Endothelial cell of umbilical vein (primary cell): ENCODE data around the gene USP11. TPM values are rescaled to one million over a fixed set of nuclear protein-coding genes. Genes with fewer than 3 reads are reported as not detected.

Source experiments
- BruUV-seq: library from RNA; stranded (reverse); fragments of 400-500 nt; replicated peaks from 2 replicates; lab custom pipeline; 2021; lab: Mats Ljungman, UMichigan
- CTCF ChIA-PET: fragments of 300-600, 350-600 bp; sonication (Branson Sonifier 250); formaldehyde crosslinking; loops from one replicate; lab custom pipeline; 2021; ENCODE audit warnings: antibody characterized with exemption, inconsistent platforms; lab: Charles Lee
- POLR2A ChIA-PET: fragments of 300-600, 350-600 bp; sonication (Branson Sonifier 250); formaldehyde crosslinking; loops from one replicate; lab custom pipeline; 2021; ENCODE audit warnings: antibody characterized with exemption, inconsistent platforms; lab: Charles Lee
- DNase-seq: peaks from one replicate; pipeline ENCODE4 v3.0.0-alpha.2; 2011; ENCODE audit warnings: low read depth, low spot score
- FAIRE-seq: peaks from 2 replicates; lab custom pipeline; 2011; peaks lifted over from hg19 to GRCh38; lab: Jason Lieb, UNC
- H2AFZ ChIP-seq: 2 replicates; pipeline ENCODE4 v1.6.0; 2012; ENCODE audit warnings: low read depth, low read length, control low read depth, inconsistent platforms
- H3K27ac ChIP-seq: 2 replicates; pipeline ENCODE4 v1.5.1; 2011; ENCODE audit warnings: low read depth, mild to moderate bottlenecking, control low read depth, low read length, moderate library complexity; ENCODE audit not compliant: insufficient read depth
- H3K27me3 ChIP-seq, 2 experiments: 2 replicates each; pipeline versions ENCODE4 v1.6.0 to v1.6.1; 2011; ENCODE audit warnings: low read length in 2 of 2, mixed read lengths in 1 of 2; ENCODE audit not compliant: control insufficient read depth in 2 of 2, insufficient read depth in 2 of 2
- H3K36me3 ChIP-seq, 2 experiments: 2 replicates in 1 of 2; 3 replicates in 1 of 2; pipeline ENCODE4 v1.5.1; 2011; ENCODE audit warnings: low read length in 2 of 2, mild to moderate bottlenecking in 1 of 2, moderate library complexity in 1 of 2; ENCODE audit not compliant: control insufficient read depth in 2 of 2, insufficient read depth in 2 of 2; ENCODE audit errors: extremely low read depth in 1 of 2
- H3K4me1 ChIP-seq: 3 replicates; pipeline ENCODE4 v1.5.1; 2011; ENCODE audit warnings: mild to moderate bottlenecking, low read length; ENCODE audit not compliant: control insufficient read depth, insufficient read depth; ENCODE audit errors: extremely low read depth
- H3K4me2 ChIP-seq: 2 replicates; pipeline ENCODE4 v1.6.1; 2011; ENCODE audit warnings: low read length, control low read depth, mixed read lengths; ENCODE audit not compliant: insufficient read depth
- H3K4me3 ChIP-seq, 3 experiments: fragments of 200-600 bp in 1 of 3; sonication (generic), shearing (Covaris generic) in 1 of 3; replicated peaks in 1 of 3; 2 replicates each; pipeline ENCODE4 v1.5.1; 2011 to 2016; ENCODE audit warnings: control low read depth in 3 of 3, low read length in 3 of 3, mild to moderate bottlenecking in 2 of 3, inconsistent platforms in 1 of 3, low read depth in 1 of 3, moderate library complexity in 1 of 3; ENCODE audit not compliant: insufficient read depth in 1 of 3
- H3K79me2 ChIP-seq: 2 replicates; pipeline ENCODE4 v1.6.0; 2012; ENCODE audit warnings: low read length, inconsistent platforms; ENCODE audit not compliant: control insufficient read depth, insufficient read depth
- H3K9ac ChIP-seq: replicated peaks from 2 replicates; pipeline ENCODE3; 2011; ENCODE audit warnings: low read length, control low read depth; ENCODE audit not compliant: insufficient read depth; ENCODE audit errors: extremely low read depth
- H3K9me1 ChIP-seq: replicated peaks from 3 replicates; pipeline ENCODE4 v1.6.0; 2011; ENCODE audit warnings: mild to moderate bottlenecking, low read length; ENCODE audit not compliant: control insufficient read depth, insufficient read depth; ENCODE audit errors: extremely low read depth
- H3K9me3 ChIP-seq: replicated peaks from 2 replicates; pipeline ENCODE4 v1.5.1; 2012; ENCODE audit warnings: low read length, inconsistent platforms; ENCODE audit not compliant: control insufficient read depth, insufficient read depth
- H4K20me1 ChIP-seq: replicated peaks from 2 replicates; pipeline ENCODE3; 2011; ENCODE audit warnings: mild to moderate bottlenecking, low read length; ENCODE audit not compliant: control insufficient read depth, insufficient read depth; ENCODE audit errors: extremely low read depth
- EZH2 ChIP-seq: IDR thresholded peaks from 2 replicates; pipeline ENCODE4 v1.6.1; 2012; ENCODE audit warnings: borderline replicate concordance, low read depth, mild to moderate bottlenecking, moderate library complexity, low read length, inconsistent platforms; ENCODE audit not compliant: severe bottlenecking
- FOS ChIP-seq: IDR thresholded peaks from 2 replicates; pipeline ENCODE4 v1.6.1; 2011; ENCODE audit warnings: mild to moderate bottlenecking, low read length, moderate library complexity, borderline replicate concordance; ENCODE audit not compliant: insufficient read depth
- GATA2 ChIP-seq: IDR thresholded peaks from 2 replicates; pipeline ENCODE4 v1.7.0; 2011; ENCODE audit warnings: low read depth, mild to moderate bottlenecking, moderate library complexity, mixed read lengths, low read length; ENCODE audit not compliant: insufficient read length, insufficient read depth
- JUN ChIP-seq: IDR thresholded peaks from 2 replicates; pipeline ENCODE4 v1.6.1; 2011; ENCODE audit warnings: borderline replicate concordance, low read depth; ENCODE audit not compliant: insufficient read length, insufficient read depth
- MAX ChIP-seq: IDR thresholded peaks from 2 replicates; pipeline ENCODE4 v1.6.1; 2011; ENCODE audit not compliant: insufficient read depth, insufficient read length
- MYC ChIP-seq: IDR thresholded peaks from one replicate; pipeline ENCODE4 v1.6.1; 2011; ENCODE audit warnings: mild to moderate bottlenecking, low read depth, low read length
- POLR2A ChIP-seq: IDR thresholded peaks from 2 replicates; pipeline ENCODE4 v1.6.1; 2012; ENCODE audit warnings: low read depth, mild to moderate bottlenecking, control low read depth, low read length
- POLR2AphosphoS5 ChIP-seq: IDR thresholded peaks from 2 replicates; pipeline ENCODE4 v1.6.1; 2012; ENCODE audit warnings: low read depth, mild to moderate bottlenecking, control low read depth, low read length, moderate library complexity; ENCODE audit not compliant: insufficient read depth
- dilution Hi-C: fragments of 300-500 bp; cut with MboI; formaldehyde crosslinking; loops from one replicate; pipeline ENCODE4 v1.15.0; 2019; ENCODE audit warnings: low sequenced_read_pairs; ENCODE audit not compliant: extremely low pct_ligation_motif_present
- intact Hi-C: fragments of 100-400 bp; cut with micrococcal nuclease; formaldehyde crosslinking; loops from one replicate; pipeline ENCODE4 v1.10.0; 2022
- polyA plus RNA-seq, 4 experiments: library from polyadenylated mRNA; depleted of rRNA in 3 of 4; stranded (reverse) in 3 of 4; unstranded in 1 of 4; fragments of >200 nt; gene quantifications; 2 replicates each; pipeline versions ENCODE4 v1.2.1 to v1.2.3, GENCODE V29; 2011 to 2012; ENCODE audit warnings: missing spikeins in 1 of 4
- total RNA-seq: library from RNA; stranded (reverse); gene quantifications from 2 replicates; pipeline ENCODE4 v1.2.3, GENCODE V29; 2021
- TF ChIP-seq, protein P1 (sequence below), 2 donors: IDR thresholded peaks; 1 replicate in 1 of 2; 2 replicates in 1 of 2; pipeline ENCODE4 v1.5.1; 2011; ENCODE audit warnings: low read length in 2 of 2, mild to moderate bottlenecking in 2 of 2, moderate library complexity in 2 of 2, control low read depth in 1 of 2, inconsistent platforms in 1 of 2, low read depth in 1 of 2; ENCODE audit not compliant: insufficient read depth in 1 of 2; ENCODE audit errors: extremely low read depth in 1 of 2

Gene USP11
- total and polyA plus RNA-seq, 2 donors (not counting 3 experiments of a cell fraction or from before 2014, with no cell fraction given), result 24.0 to 36.4 TPM

DNA sequence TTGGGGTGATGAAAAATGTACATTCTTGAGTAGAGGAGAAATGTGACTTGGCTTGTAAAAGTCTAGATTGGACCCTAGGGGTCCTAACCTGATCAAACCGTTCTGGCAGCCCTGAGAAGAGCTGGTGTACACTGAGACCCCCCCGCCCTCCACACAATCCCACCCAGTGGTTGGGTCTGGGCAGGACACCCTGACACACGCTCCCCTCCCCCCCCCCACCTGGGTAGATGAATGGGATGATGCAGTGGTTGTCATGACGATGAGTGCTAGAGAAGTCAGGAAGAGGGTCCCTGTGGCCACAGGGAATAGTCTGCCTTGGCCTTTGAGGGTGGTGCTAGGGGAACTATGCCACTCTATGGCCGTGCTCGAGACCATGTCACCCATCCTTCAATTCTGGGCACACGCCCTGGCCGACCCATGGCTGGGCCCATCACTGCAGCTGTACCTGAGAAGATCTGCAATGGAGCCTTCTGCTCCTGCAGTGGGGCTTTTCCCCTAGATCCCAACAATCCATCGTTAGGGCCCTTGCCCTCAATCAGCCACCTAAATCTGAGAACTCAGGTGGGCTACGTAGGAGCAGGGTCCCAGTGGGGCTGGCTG is 10.0 kb upstream of the USP11 start:
- no peaks in the 10 kb centered on the region for H4K20me1 ChIP-seq
- intact Hi-C loops, result no loop called here
- no TSS peak for BruUV-seq
- H3K4me2 ChIP-seq, result no peak overlapping the region
- H3K27me3 ChIP-seq, result no peaks in the 10 kb centered on the region
- no peak overlapping the region for H3K9ac ChIP-seq
- DNase-seq (no peak), FAIRE-seq (no peak)
- dilution Hi-C loops, result no loop called here
- no peaks in the 10 kb centered on the region for H3K9me3 ChIP-seq
- H3K4me1 ChIP-seq, result no peaks in the 10 kb centered on the region
- peaks cover 42% of the 10 kb centered on the region for H3K79me2 ChIP-seq
- no peaks in the 10 kb centered on the region for H3K9me1 ChIP-seq
- TF ChIP-seq GATA2 (no peak), EZH2 (no peak), MYC (no peak), MAX (no peak), JUN (no peak), POLR2AphosphoS5 (no peak), FOS (no peak), POLR2A (no peak)
- TF ChIP-seq, protein P1, sequence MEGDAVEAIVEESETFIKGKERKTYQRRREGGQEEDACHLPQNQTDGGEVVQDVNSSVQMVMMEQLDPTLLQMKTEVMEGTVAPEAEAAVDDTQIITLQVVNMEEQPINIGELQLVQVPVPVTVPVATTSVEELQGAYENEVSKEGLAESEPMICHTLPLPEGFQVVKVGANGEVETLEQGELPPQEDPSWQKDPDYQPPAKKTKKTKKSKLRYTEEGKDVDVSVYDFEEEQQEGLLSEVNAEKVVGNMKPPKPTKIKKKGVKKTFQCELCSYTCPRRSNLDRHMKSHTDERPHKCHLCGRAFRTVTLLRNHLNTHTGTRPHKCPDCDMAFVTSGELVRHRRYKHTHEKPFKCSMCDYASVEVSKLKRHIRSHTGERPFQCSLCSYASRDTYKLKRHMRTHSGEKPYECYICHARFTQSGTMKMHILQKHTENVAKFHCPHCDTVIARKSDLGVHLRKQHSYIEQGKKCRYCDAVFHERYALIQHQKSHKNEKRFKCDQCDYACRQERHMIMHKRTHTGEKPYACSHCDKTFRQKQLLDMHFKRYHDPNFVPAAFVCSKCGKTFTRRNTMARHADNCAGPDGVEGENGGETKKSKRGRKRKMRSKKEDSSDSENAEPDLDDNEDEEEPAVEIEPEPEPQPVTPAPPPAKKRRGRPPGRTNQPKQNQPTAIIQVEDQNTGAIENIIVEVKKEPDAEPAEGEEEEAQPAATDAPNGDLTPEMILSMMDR (IDR thresholded peaks at IDR 0.05; ENCODE audit: extremely low read depth in 1 of 2, insufficient read depth in 1 of 2, low read depth in 1 of 2, low read length in 2 of 2), result no peak
- no peak overlapping the region for H3K4me3 ChIP-seq
- H3K27ac ChIP-seq, result no peak overlapping the region
- POLR2A ChIA-PET, result interaction anchor here (0.7 kb wide), 1 partner anchor 26 kb away, joined by 3 read pairs; no protein-coding TSS in a partner anchor
- CTCF ChIA-PET, result interaction anchor here (0.7 kb wide), 1 partner anchor 28 kb away, joined by 3 read pairs; no protein-coding TSS in a partner anchor
- H3K36me3 ChIP-seq, result peaks cover 8 to 33% of the 10 kb centered on the region in 2 experiments
- no peak overlapping the region for H2AFZ ChIP-seq
